H9 (cell line): Measurements from ENCODE around the gene SMCO4. TPM values are rescaled to one million over a fixed set of nuclear protein-coding genes. Genes with fewer than 3 reads are reported as not detected.

Experiments used
- DNase-seq: peaks from one replicate; pipeline ENCODE4 v3.0.0-alpha.2; 2017
- H2AFZ ChIP-seq: one replicate; pipeline ENCODE4 v1.6.1; 2013; ENCODE audit warnings: mild to moderate bottlenecking, low read length, control low read depth, moderate library complexity
- H2AK5ac ChIP-seq: 2 replicates; pipeline ENCODE4 v1.6.1; 2013; ENCODE audit warnings: low read length, control low read depth, mixed read lengths; ENCODE audit not compliant: insufficient read length
- H2BK120ac ChIP-seq: one replicate; pipeline ENCODE4 v1.6.1; 2013; ENCODE audit warnings: low read depth, mild to moderate bottlenecking, low read length, control low read depth, inconsistent platforms; ENCODE audit not compliant: poor library complexity, severe bottlenecking
- H2BK12ac ChIP-seq: 2 replicates; pipeline ENCODE4 v1.6.1; 2013; ENCODE audit warnings: low read length, control low read depth, mixed read lengths, low read depth; ENCODE audit not compliant: insufficient read length
- H2BK15ac ChIP-seq: 2 replicates; pipeline ENCODE4 v1.6.1; 2013; ENCODE audit warnings: low read depth, low read length, control low read depth
- H2BK20ac ChIP-seq: one replicate; pipeline ENCODE4 v1.6.1; 2013; ENCODE audit warnings: low read depth, mild to moderate bottlenecking, low read length, control low read depth, inconsistent platforms; ENCODE audit not compliant: poor library complexity, severe bottlenecking
- H2BK5ac ChIP-seq: 2 replicates; pipeline ENCODE4 v1.6.1; 2013; ENCODE audit warnings: low read length, control low read depth, mixed read lengths; ENCODE audit not compliant: insufficient read length
- H3K14ac ChIP-seq: 2 replicates; pipeline ENCODE4 v1.6.1; 2013; ENCODE audit warnings: low read length, control low read depth; ENCODE audit not compliant: insufficient read depth
- H3K18ac ChIP-seq: 2 replicates; pipeline ENCODE4 v1.6.1; 2013; ENCODE audit warnings: low read depth, mild to moderate bottlenecking, mixed read lengths, low read length, control low read depth; ENCODE audit not compliant: insufficient read length
- H3K23ac ChIP-seq: 2 replicates; pipeline ENCODE4 v1.6.1; 2013; ENCODE audit warnings: low read length, control low read depth, mixed read lengths, low read depth; ENCODE audit not compliant: insufficient read length
- H3K23me2 ChIP-seq: 2 replicates; pipeline ENCODE4 v1.6.1; 2013; ENCODE audit warnings: low read depth, mild to moderate bottlenecking, mixed read lengths, low read length, control low read depth; ENCODE audit not compliant: insufficient read length, poor library complexity, severe bottlenecking
- H3K27ac ChIP-seq: 2 replicates; pipeline ENCODE4 v1.5.1; 2013; ENCODE audit warnings: low read length, control low read depth, mixed read lengths, low read depth; ENCODE audit not compliant: insufficient read length
- H3K27me3 ChIP-seq: 2 replicates; pipeline ENCODE4 v1.6.1; 2013; ENCODE audit warnings: low read length, control low read depth, inconsistent platforms; ENCODE audit not compliant: insufficient read depth
- H3K4ac ChIP-seq: 2 replicates; pipeline ENCODE4 v1.6.1; 2013; ENCODE audit warnings: low read depth, mild to moderate bottlenecking, control low read depth, inconsistent platforms, low read length, moderate library complexity
- H3K4me1 ChIP-seq: 2 replicates; pipeline ENCODE4 v1.6.1; 2013; ENCODE audit warnings: low read length, control low read depth, inconsistent platforms; ENCODE audit not compliant: insufficient read depth
- H3K4me2 ChIP-seq: 2 replicates; pipeline ENCODE4 v1.6.1; 2013; ENCODE audit warnings: low read length, control low read depth, mixed read lengths; ENCODE audit not compliant: insufficient read length, insufficient read depth
- H3K56ac ChIP-seq: 2 replicates; pipeline ENCODE4 v1.6.1; 2013; ENCODE audit warnings: low read depth, mild to moderate bottlenecking, mixed read lengths, low read length, control low read depth; ENCODE audit not compliant: insufficient read length
- H3K79me1 ChIP-seq: 2 replicates; pipeline ENCODE4 v1.6.1; 2013; ENCODE audit warnings: low read depth, mild to moderate bottlenecking, moderate library complexity, low read length, control low read depth, inconsistent platforms; ENCODE audit not compliant: insufficient read depth, poor library complexity, severe bottlenecking
- H3K79me2 ChIP-seq: 2 replicates; pipeline ENCODE4 v1.6.1; 2013; ENCODE audit warnings: low read length, control low read depth, inconsistent platforms; ENCODE audit not compliant: insufficient read depth
- H3K9ac ChIP-seq: 2 replicates; pipeline ENCODE4 v1.6.1; 2013; ENCODE audit warnings: low read length, control low read depth, mixed read lengths; ENCODE audit not compliant: insufficient read length; ENCODE audit errors: extremely low read depth
- H3K9me3 ChIP-seq: one replicate; pipeline ENCODE4 v1.6.1; 2013; ENCODE audit warnings: low read depth, low read length, inconsistent platforms; ENCODE audit not compliant: control insufficient read depth
- H3T11ph ChIP-seq: one replicate; pipeline ENCODE4 v1.6.1; 2013; ENCODE audit warnings: mild to moderate bottlenecking, low read length, control low read depth, inconsistent platforms
- H4K20me1 ChIP-seq: one replicate; pipeline ENCODE4 v1.6.1; 2013; ENCODE audit not compliant: control insufficient read depth, insufficient read length, insufficient read depth
- H4K5ac ChIP-seq: 2 replicates; pipeline ENCODE4 v1.6.1; 2013; ENCODE audit warnings: low read depth, mild to moderate bottlenecking, mixed read lengths, low read length, control low read depth; ENCODE audit not compliant: insufficient read length
- H4K8ac ChIP-seq: replicated peaks from 2 replicates; pipeline ENCODE4 v1.6.1; 2013; ENCODE audit warnings: low read length, control low read depth, mixed read lengths, low read depth; ENCODE audit not compliant: insufficient read length
- H4K91ac ChIP-seq: 2 replicates; pipeline ENCODE4 v1.6.1; 2013; ENCODE audit warnings: low read depth, mild to moderate bottlenecking, moderate library complexity, mixed read lengths, low read length, control low read depth; ENCODE audit not compliant: insufficient read length
- H3K27ac Mint-ChIP-seq, 3 experiments: 2 replicates in 2 of 3; 3 replicates in 1 of 3; pipeline ENCODE4 v1.8.0; 2020 to 2021; ENCODE audit warnings: mixed read lengths in 3 of 3, mild to moderate bottlenecking in 1 of 3, moderate library complexity in 1 of 3
- H3K27me3 Mint-ChIP-seq: 2 replicates; pipeline ENCODE4 v1.8.0; 2021; ENCODE audit warnings: low read depth, mild to moderate bottlenecking, moderate library complexity, mixed read lengths
- H3K36me3 Mint-ChIP-seq, 3 experiments: 2 replicates in 2 of 3; 3 replicates in 1 of 3; pipeline ENCODE4 v1.8.0; 2020 to 2021; ENCODE audit warnings: low read depth in 3 of 3, mixed read lengths in 3 of 3; ENCODE audit not compliant: insufficient read depth in 1 of 3
- H3K4me1 Mint-ChIP-seq, 2 experiments: 2 replicates each; pipeline ENCODE4 v1.8.0; 2020; ENCODE audit warnings: mixed read lengths in 2 of 2
- H3K4me3 Mint-ChIP-seq, 2 experiments: 2 replicates in 1 of 2; 3 replicates in 1 of 2; pipeline ENCODE4 v1.8.0; 2020 to 2021; ENCODE audit warnings: mild to moderate bottlenecking in 2 of 2, mixed read lengths in 2 of 2, moderate library complexity in 1 of 2
- H3K9me3 Mint-ChIP-seq, 2 experiments: 2 replicates in 1 of 2; 3 replicates in 1 of 2; pipeline ENCODE4 v1.8.0; 2020; ENCODE audit warnings: mild to moderate bottlenecking in 2 of 2, mixed read lengths in 2 of 2, moderate library complexity in 1 of 2
- CTCF ChIP-seq: fragments of 200-600 bp; sonication (generic); conservative IDR thresholded peaks from 3 replicates; pipeline ENCODE4 v1.8.0; 2021; ENCODE audit warnings: antibody characterized with exemption, mild to moderate bottlenecking
- total RNA-seq: library from RNA; stranded (reverse); gene quantifications from 2 replicates; pipeline ENCODE4 v1.2.1, GENCODE V29; 2021

Gene SMCO4
- total RNA-seq, 1 experiment from 2014 or later: 35.6 TPM

GRCh38 chr11:93569496-93569895, 26.3 kb upstream of the SMCO4 start:
- H3K14ac ChIP-seq: no peak overlapping the region
- no peaks in the 10 kb centered on the region for H3K36me3 Mint-ChIP-seq
- no peaks in the 10 kb centered on the region for H3K4me1 ChIP-seq
- peaks cover 7 to 9% of the 10 kb centered on the region in 2 experiments for H3K4me1 Mint-ChIP-seq
- H2AK5ac ChIP-seq: no peak overlapping the region
- H4K5ac ChIP-seq: no peak overlapping the region
- H2BK12ac ChIP-seq: no peak overlapping the region
- no peak overlapping the region for H3K4me2 ChIP-seq
- no peak overlapping the region for H3K4ac ChIP-seq
- H3K23ac ChIP-seq: no peak overlapping the region
- no peak overlapping the region for H3K56ac ChIP-seq
- H2BK5ac ChIP-seq: no peak overlapping the region
- no peaks in the 10 kb centered on the region for H3K23me2 ChIP-seq
- H3K9me3 Mint-ChIP-seq: no peaks in the 10 kb centered on the region
- H2BK15ac ChIP-seq: no peak overlapping the region
- H2AFZ ChIP-seq: no peak overlapping the region
- H3K27me3 Mint-ChIP-seq: no peaks in the 10 kb centered on the region
- H3K9ac ChIP-seq: no peak overlapping the region
- H3K27ac ChIP-seq: no peak overlapping the region
- H3K4me3 Mint-ChIP-seq: no peak overlapping the region
- H2BK20ac ChIP-seq: no peak overlapping the region
- H3K79me1 ChIP-seq: no peaks in the 10 kb centered on the region
- no peak overlapping the region for H4K8ac ChIP-seq
- no peaks in the 10 kb centered on the region for H3K9me3 ChIP-seq
- no peak overlapping the region for H3K18ac ChIP-seq
- no peak overlapping the region for H3K27ac Mint-ChIP-seq
- H2BK120ac ChIP-seq: no peak overlapping the region
- no peak overlapping the region for H3T11ph ChIP-seq
- H4K91ac ChIP-seq: no peak overlapping the region
- no peaks in the 10 kb centered on the region for H3K27me3 ChIP-seq
- no peaks in the 10 kb centered on the region for H3K79me2 ChIP-seq
- H4K20me1 ChIP-seq: no peaks in the 10 kb centered on the region
- no peak for DNase-seq
- TF ChIP-seq CTCF: no peak
